NCI-H510A (cell line): ENCODE data around the gene TJP3.

ENCODE experiments used
- DNase-seq: peaks from one replicate; lab custom pipeline; 2025; lab: John Stamatoyannopoulos, UW

TJP3 gene

DNA sequence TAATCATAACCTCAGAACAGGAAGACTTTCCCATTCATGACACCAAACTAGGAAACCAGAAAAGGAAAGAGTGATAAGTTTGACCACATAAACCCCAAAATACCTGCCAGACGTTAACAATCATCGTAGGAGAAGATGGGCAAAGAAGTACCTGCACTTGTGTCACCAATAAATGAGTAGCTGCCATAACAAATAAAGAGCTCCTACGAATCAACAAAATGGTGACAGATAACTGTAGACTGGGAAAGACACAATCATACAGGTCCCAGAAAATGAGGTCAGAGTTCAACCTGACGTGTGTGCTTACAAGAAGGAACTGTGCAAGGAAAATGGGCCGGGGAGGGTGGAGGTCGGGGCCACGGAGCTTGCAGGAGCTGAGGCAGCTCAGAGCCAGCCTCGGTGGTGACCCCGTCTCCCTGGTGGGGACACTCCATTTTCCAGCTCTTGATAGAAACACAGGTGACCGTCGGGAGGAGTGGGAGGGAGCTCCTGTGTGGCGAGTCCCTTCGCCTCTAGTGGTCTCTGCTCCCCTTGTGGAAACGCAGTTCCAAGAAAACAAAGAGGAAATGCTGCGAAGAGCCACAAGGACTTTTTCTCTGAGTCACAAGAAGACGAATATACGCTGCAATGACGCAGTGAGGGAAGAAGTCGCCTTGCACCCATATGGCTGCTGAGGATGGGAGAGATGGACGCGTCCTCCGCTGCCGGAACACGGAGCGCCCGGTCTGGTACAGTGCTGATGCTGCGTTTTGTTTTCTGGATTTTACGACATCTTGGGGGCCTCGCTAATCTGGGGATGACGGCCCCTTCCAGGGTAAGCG, 17.4 kb upstream of the TJP3 start:
- DNase-seq = no peak

DNA sequence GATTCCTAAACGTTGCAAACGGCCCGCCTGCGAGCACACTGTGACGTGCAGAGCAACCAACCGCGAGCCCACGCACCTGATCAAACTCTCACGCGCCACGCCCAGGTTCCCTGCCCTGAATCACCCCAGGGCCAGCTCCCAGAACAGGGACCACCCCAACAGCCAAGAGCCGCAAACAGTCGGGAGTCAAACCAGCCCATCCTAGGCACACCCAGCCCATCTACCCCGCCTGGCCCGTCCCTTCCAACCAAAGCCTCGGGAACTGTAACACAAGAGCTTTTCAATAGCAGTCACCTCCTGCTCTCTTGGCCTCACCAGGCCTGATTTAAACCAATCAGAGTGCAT, 16.8 kb upstream of the TJP3 start:
- DNase-seq = no peak

DNA sequence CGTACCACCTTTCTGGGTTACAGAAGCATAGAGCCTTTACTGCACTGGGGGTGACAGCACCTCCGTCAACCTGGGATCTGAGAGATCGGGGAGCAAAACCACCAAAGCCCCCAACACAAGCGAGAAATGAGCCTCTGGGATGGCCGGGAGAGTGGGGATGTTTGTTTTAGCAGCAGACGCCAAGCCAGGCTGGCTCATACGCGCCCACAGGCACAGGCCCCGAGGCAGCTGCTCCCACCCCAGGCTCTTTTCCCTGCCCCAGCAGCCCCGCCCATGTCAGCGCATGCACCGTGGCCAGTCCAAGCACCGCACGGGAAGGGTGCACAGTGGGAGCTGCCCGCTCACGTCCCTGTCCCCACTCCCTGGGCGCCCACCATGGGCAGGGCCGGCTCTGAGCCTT, 16.5 kb upstream of the TJP3 start:
- no peak for DNase-seq

DNA sequence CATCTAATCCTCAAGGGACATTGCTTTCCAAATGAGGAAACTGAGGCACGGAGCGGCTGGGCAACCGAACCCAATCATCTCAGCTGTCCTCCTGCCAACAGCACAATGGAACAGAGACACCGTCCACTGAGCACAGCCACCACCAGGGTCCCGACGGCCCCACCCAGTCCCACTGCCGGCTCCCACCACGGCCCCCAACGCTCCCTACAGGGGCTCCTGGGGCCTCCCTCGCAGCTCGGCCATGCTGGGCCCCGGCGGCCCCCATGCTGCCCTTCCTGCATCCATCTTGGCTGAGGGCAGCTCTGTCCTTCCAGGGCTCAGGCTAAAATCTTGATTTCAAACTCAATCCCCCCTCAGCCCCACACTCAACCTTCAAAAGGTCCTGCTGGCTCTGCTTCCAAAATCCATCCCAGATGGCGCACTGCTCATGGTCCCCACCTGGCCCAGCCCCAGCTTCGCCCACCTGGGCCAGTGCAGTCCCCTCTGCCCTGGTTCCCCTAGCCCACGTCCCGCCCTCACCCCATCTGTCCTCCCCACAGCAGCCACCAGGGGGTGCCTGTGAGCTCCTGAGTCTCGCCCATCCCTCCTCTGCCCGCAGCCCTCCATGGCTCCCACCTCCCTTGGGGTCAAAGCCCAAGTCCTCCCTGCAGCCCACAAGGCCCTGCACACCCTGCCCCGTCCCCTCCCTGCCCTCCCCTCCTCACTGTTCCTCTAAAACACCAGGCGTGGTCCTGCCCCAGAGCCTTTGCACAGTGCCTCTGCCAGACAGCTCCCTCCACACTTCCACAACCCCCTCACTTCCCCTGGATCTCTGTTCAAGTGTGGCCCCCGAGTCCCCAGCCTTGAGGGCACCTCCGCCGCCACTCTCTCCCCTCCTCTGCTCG, 15.8 kb upstream of the TJP3 start:
- DNase-seq = no peak

DNA sequence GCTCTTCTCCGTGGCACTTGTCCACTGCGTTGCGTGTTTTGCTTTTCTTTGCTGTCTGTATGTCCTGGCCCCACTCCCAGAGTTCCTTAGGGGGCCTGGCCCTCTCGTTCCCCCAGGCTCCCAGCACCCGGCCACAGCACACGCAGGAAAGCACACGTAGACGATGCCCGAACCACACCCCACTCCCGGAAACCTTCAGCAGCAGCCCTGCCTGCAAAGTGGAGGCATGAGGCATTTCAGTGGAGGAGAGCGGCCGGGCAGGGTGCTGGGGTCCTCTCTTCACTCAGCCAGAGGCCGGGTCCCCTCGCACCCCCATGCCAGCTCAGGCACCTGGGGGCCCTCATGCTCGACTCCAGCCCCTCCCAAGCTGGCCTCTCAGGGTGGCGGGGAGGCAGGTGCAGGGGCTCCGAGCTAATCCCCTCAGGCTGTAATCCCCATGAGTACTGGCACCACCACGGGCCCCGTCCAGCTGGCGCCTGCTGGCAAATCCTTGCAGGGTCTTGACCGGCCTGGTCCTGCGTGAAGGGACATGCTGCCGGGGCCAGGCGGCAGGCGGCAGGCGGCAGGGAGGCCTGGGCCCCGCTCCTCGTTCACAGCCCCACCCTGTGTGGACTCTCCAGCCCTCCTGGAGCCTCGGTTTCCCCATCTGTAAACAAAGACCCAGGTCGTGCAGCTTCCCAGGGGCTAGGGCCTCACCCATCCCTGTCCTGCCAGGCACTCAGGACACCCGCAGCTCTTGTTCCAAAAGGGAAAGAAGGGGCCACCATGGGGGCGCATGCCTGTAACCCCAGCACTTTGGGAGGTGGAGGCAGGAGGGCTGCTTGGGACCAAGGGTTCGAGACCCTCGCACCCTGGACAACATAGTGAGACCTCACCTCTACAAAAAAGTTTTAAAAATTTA, 14.9 kb upstream of the TJP3 start:
- DNase-seq = no peak

DNA sequence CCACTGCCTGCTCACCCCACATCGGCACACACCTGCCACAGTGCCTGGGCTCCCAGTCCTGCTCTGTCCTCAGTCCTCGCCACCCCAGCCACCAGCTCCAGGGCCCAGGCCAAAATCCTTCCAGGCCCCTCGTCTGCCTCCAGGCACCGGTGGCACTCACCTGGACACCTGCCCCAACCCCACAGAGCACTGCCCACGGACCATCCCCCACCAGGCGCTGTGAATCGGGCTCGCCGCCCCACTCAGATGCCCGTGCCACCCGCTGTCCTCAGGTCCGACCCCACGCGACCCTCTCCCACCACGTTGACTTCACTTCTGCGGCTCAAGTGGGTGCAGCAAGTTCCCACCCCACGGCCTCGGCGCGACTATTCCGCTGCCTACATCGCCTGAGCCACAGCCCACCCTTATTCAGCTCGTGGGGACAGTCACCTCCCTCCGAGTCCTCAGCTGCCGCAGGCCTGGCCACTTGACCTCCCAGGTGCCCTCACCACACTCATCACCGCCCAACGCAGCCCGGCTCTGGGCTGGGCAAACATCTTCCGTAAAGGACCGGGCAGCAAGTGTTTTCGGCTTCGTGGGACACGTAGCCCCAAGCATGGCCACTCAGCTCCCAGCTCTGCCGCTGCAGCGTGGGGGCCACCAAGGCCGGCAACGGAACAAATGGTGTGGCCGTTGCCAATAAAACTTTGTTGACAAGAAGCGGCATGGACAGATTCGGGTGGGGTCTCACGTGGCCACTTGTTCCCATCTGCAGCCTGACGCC, 13.6 kb upstream of the TJP3 start:
- no peak for DNase-seq

DNA sequence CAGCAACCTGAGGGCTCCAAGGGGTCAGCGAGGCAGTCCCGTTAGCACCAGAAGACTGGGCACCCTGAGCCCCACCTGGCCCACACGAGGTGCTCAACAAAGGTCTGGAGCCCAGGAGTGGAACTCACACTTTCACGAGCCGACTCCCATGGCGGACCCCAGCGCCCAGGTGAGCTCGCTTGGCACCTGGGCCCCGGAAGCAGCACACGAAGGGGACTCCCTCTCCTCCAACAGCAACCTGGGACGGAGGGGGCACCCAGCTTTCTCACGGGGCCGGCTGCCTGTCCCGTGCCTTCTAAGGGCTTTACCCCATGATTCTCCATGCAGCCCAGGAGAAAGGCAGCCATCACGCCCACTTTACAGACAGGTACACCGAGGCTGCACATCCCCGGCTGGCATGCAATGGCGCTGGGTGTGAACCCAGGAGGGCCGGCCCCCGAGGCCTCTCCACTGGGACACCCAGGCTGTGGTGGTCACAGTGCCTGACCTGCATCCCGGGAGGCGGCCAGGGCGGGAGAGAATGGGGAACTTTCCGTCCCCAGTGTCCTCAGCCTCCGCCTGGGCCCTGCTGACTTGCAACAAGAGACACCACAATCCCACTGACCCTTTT, 13.0 kb upstream of the TJP3 start:
- no peak for DNase-seq

DNA sequence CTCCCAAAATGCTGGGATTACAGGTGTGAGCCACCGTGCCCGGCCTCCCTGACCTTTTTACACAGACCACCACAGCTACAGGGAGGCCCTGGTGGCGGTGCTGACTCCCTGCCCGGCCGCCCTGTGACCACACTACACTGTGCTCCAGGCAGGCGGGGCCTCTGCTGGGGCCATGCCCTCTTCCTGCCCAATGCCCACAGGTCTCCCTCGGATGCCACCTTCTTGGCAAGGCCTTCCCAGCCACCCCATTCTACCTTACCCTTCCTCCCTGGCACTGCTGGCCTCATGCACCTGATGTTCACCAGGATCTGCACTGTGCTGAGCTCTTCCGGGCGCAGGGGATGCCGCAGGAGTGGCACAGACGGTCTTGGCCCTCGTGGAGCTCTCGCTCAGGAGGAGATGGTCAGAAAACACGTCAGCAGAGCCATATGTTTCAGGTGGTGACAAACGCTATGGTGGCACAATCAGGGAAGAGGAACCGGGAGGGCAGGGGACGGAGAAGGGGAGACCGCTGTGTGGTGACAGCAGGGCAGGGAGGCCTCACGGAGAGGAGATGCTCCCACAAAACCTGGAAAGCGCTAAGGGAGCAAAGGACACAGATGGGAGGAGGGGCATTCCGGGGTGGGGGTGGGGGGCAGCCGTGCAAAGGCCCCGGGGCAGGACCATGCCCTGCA, 12.1 kb upstream of the TJP3 start:
- DNase-seq = no peak

DNA sequence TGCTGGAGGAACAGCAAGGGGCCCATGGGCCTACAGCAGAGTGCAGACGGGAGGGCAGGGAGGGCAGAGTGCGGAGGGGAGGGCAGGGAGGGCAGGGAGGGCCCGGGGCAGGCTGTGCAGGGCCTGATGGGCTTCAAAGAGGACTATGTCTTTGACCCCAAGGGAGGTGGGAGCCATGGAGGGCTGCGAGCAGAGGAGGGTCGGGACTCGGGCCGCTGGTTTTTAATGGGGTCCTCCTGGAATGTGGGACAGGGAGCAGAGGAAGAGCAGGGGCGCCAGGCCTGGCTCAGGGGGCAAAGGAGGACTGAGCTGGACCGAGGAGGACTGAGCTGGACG, 11.6 kb upstream of the TJP3 start:
- no peak for DNase-seq

DNA sequence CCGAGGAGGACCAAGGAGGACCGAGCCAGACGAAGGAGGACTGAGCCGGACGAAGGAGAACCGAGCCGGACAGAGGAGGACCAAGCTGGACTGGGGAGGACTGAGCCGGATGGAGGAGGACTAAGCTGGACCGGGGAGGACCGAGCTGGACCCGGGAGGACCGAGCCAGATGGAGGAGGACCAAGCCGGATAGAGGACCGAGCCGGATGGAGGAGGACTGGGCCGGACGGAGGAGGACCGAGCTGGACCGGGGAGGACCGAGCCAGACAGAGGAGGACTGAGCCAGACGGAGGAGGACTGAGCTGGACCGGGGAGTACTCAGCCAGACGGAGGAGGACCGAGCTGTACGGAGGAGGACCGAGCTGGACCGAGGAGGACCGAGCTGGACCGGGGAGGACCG, 11.1 kb upstream of the TJP3 start:
- DNase-seq = no peak

DNA sequence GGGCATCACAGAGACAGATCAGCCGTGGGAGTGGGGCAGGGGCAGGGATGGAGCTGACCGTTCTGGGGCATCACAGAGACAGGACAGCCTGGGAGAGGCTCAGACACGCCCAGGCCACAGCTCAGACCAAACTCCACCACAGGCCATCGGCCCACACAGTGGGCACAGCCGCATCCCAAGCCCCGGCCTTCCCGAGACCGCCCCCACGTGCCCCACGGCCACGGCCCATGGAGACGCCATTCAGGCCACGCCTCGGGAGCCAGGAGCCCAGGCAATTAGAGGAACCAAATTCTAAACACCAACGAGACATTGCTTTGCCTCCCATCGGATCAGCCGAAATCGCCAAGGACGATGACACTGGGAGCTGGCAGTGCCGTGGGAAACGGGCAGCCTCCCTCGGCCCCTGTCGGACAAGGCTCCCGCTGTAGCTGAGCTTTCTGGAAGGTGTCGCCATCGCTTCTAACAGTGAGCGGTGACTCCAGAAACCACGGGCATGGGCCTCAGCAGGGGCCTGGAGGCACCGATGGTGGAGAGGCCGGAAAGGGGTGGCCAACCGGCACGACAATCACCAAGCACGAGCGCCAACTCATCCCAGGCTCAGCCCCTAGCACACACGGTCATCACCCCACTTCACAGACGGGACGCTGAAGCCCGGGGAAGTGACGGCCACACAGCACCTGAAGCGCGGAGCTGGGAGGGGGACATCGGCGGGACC, 10.4 kb upstream of the TJP3 start:
- DNase-seq = no peak

DNA sequence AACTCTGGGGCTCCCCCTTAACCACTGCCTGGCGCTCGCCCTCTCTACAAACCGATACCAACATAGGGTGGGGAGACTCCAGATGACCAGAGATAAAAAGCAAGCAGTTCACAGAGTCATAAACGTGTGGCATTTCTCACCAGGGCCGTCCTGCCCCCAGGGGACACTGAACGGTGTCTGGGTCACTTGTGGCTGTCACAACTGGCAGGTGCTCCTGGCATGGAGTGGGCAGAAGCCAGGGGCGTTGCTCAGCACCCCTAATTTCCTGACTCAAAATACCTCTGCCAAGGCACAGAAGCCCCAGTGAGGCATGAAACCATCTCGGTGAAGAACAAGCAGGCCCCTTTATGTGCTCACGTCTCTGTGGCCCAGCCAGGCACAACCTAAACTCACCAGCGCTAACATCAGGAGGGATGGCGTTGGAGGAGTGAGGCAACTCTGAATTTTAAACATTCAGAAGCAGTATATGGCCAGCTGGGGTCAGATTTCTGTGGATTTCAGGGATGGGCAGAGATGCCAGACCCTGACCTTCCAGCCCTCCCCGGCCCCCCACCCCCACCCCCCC, 9.7 kb upstream of the TJP3 start:
- no peak for DNase-seq

DNA sequence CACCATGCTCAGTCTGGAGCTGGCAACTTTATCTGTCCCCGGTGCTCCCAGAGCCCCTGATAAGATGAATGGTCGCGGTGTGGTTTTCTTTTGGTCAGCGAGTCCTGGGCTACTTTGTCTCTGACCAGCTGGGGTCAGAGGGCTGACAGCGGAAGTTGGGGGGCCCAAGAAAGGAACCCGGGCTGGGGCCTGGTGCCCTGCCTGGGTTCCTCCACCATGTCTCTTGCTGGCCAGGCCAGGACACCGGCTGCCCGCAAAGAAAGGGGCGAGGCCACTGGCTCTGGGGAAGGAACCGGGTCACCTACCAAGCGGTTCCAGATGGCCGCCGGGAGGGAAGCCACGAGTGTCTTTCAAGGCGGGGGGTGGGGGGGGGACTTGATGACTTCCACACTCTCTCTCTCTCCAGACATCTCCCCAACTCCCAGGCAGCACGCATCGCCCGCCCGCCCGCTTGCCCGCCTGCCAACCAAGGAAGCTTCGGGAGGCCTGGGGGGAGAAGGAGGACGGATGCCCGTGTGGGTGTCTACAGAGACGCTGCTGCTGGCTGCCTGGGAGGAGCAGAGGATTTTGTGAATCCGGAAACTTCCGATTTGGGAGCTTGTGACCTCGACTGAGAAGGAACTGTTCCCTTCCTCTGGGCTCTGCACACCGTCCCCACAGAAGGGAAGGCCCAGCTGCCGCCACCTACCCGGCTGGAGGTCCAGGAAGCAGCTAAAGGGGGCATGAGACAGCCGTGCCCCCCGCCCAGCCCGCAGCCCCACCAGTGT, 9.0 kb upstream of the TJP3 start:
- DNase-seq = no peak

DNA sequence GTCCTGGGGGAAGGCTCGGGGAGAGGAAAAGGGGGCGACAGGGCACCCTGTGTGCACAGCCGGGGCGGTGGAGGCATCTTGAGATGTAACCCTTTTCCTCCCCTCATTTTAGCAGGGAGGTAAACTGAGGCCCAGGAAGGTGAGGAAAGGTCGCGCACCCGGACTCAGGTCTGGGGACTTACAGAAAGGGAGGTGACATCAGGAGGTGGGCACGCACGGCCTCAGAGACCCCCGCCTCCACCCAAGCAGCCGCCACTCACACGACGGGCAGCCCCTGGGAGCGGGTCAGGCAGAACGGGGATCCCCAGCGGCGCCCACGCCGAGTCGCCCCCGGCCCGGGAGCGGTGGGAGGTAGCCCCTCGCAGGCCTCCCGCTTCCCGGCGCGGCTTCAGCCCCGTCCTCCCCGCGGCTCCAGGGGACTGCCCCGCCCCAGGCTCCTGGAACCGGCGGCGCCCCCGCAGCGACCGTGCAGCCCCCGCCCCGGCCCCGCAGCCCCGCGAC, 8.4 kb upstream of the TJP3 start:
- no peak for DNase-seq

DNA sequence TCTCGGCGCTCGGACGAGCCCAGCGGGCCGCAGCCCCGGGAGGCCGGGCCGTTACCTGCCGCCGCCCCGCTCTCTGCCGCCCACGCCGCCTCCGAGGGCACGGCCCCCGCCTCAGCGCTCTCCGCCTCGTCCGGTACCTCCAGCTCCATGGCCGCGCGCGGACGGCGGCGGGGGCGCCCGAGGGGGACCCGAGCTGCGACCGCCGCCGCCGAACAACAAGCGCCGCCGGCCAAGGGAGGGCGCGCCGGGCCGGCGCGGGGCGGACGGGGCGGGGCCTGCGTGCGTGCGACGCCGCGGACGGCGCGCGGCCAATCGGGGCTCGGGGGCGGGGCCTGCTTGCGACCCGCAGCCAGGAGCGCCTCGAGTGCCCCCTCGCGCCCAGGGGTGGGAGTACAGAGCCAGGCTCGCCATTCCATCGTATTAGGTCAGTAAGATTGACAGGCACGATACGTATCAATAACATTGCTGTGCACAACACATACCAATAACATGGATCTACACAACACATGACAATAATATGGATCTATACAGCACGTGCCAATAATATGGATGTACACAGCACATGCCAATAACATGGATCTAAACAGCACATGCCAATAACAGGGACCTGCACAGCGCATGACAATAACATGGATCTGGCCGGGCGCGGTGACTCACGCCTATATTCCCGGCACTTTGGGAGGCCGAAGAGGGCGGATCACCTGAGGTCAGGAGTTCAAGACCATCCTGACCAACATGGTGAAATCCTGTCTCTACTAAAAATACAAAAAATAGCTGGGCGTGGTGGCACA, 7.7 kb upstream of the TJP3 start, which contains the start of gene PIP5K1C:
Gene PIP5K1C, minus strand, starts transcription at position 227 of the 791 bp plus-strand sequence. Its CDS starts 78 bp downstream, at position 149.
- DNase-seq = peak; percentile 49

DNA sequence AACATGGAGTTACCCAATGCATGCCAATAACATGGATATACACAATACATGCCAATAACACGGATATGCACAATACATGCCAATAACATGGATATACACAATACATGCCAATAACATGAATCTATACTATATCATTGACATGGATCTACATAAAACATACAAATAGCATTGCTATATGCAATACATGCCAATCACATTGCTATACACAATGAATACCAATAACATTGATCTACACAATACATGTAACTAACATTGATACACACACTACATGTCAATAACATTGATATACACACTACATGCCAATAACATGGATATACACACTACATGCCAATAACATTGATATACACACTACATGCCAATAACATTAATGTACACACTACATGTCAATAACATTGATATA, 7.0 kb upstream of the TJP3 start:
- no peak for DNase-seq

DNA sequence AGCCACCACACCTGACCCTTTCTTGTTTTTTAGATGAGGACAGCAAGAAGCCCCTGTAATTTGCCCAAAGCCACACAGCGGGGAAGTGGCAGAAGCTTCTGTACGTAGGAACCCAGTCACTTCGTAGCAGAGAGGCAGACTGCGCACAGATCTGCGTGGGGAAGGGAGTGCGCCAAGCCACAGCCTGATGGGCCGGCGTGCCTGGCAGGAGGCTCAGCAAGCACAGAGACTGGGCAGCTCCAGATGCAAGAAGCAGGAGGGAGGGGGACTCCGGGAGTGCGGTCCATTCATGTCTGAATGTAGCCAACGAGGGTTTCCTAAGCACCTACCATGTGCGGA, 347 bp upstream of the TJP3 start:
- DNase-seq = no peak

DNA sequence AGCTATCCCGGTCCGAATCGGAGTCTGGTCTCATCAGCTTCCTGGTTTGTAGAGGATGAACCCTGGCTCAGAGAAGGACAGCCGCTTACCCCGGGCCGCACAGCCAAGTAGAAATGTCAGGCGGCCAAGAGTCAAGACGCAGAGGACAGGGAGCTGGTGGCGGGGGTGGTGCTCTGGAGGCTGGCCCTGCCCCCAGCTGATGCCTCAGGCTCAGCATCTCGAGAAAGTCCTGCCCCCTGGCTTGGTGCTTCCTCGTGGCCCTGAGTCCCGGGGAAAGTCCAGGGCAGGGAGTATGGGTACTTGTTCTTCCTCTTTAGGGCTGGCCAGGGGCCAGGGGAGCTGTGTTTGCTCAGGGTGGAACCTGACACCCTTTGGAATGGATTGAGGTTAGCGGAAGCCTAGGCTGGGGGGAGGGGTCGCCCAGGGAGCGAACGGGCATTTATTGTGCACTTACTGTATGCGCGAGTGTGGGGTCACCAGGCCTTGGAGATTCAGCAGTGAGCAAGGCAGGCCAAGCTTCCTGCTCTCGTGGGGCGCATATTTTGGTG, 2.2 kb downstream of the TJP3 start:
- DNase-seq = peak; percentile 78
